Brain microvascular endothelial cell (primary cell): ENCODE data around the gene ST3GAL4.
A peak's percentile ranks its signal among the peaks of the same experiment; 100 is the strongest.

Experiments used
- DNase-seq: peaks from one replicate; pipeline ENCODE4 v3.0.0-alpha.2; 2020
- H3K27ac ChIP-seq: fragments of 250-450 bp; sonication (Bioruptor Pico); 2 replicates; pipeline ENCODE4 v1.5.1; 2020; ENCODE audit warnings: mild to moderate bottlenecking, moderate library complexity
- H3K27me3 ChIP-seq: fragments of 250-450 bp; sonication (Bioruptor Pico); replicated peaks from 2 replicates; pipeline ENCODE4 v1.5.1; 2020; ENCODE audit warnings: mild to moderate bottlenecking
- H3K36me3 ChIP-seq: fragments of 250-450 bp; sonication (Bioruptor Pico); replicated peaks from 2 replicates; pipeline ENCODE4 v1.5.1; 2020; ENCODE audit warnings: mild to moderate bottlenecking
- H3K4me3 ChIP-seq: 2 replicates; pipeline ENCODE4 v1.5.1; 2011; ENCODE audit warnings: low read depth, mild to moderate bottlenecking, control low read depth, low read length, moderate library complexity
- in situ Hi-C: cut with HindIII; loops from 2 replicates; pipeline ENCODE4 v1.10.0; 2017; ENCODE audit warnings: low sequenced_read_pairs, low pct_ligation_motif_present
- TF ChIP-seq, protein P1 (sequence below): IDR thresholded peaks from 2 replicates; pipeline ENCODE4 v1.5.1; 2011; ENCODE audit warnings: low read depth, mild to moderate bottlenecking, moderate library complexity, low read length, control low read depth, inconsistent platforms; ENCODE audit errors: missing control alignments

The ST3GAL4 gene

DNA sequence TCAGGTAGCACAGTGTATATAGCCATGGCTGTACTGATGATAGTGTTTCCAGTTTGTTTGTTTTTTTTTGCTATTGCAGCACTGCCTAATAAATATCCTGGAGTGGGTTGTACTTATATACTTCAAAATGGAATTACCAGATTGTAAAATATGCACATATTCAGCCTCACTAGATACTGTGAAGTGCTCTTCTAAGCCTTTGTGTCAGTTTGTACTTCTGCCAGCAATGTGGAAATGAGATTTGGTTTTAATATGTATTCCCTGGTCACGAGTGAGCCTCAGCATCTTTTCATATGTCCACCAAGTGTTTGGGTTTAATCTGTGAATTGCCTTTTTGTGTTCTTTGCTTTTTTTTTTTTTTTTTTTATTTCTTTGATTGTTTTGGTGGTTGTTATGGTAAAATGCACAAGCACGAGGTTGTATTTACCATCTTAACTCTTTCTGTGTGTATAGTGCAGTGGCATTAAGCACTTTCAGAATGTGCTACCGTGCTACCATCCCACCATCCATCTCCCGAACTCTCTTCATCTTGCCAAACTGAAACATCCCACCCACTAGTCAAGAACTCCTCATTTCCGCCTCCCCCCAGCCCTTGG is 34.9 kb downstream of the ST3GAL4 start:
- Histone ChIP-seq H3K4me3 (no peak overlapping the region), H3K27me3 (no peaks in the 10 kb centered on the region), H3K27ac (no peak overlapping the region), H3K36me3 (no peaks in the 10 kb centered on the region)
- in situ Hi-C loops = no loop called here
- TF ChIP-seq, protein P1, sequence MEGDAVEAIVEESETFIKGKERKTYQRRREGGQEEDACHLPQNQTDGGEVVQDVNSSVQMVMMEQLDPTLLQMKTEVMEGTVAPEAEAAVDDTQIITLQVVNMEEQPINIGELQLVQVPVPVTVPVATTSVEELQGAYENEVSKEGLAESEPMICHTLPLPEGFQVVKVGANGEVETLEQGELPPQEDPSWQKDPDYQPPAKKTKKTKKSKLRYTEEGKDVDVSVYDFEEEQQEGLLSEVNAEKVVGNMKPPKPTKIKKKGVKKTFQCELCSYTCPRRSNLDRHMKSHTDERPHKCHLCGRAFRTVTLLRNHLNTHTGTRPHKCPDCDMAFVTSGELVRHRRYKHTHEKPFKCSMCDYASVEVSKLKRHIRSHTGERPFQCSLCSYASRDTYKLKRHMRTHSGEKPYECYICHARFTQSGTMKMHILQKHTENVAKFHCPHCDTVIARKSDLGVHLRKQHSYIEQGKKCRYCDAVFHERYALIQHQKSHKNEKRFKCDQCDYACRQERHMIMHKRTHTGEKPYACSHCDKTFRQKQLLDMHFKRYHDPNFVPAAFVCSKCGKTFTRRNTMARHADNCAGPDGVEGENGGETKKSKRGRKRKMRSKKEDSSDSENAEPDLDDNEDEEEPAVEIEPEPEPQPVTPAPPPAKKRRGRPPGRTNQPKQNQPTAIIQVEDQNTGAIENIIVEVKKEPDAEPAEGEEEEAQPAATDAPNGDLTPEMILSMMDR = no peak
- DNase-seq = no peak

DNA sequence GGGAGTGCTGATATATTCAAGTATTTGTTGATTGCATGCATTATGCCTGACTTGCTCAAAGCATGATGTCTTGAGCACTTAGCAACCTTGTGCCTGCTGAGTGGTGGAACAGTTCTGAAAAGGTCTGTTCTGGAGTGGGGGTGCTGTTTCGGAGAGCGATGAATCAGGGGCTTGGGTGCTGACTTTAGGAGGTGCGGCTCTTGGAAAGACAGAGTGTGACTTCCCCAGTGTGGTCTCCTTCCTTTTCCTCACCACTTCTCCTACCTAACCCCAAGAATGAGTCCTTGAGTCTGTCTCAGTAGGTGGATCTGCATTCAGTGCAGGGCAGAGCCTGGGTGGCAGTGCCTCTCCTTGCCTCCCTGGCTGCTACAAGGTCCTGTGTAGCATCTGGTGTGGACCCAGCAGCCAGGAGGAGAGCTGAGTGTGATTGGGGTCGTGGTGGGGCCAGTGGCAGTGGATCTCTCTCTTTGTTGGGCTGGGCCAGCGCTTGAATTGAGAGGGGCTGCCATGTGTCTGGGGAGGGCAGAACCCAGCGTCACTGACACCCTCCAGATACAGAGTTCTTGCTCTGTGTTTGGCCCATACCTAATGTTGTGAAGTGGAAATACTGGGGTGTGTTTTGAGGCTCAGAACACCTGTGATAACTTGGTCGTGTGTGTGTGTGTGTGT is 35.9 kb downstream of the ST3GAL4 start:
- in situ Hi-C loops = no loop called here
- DNase-seq = no peak
- H3K27ac ChIP-seq = no peak overlapping the region

DNA sequence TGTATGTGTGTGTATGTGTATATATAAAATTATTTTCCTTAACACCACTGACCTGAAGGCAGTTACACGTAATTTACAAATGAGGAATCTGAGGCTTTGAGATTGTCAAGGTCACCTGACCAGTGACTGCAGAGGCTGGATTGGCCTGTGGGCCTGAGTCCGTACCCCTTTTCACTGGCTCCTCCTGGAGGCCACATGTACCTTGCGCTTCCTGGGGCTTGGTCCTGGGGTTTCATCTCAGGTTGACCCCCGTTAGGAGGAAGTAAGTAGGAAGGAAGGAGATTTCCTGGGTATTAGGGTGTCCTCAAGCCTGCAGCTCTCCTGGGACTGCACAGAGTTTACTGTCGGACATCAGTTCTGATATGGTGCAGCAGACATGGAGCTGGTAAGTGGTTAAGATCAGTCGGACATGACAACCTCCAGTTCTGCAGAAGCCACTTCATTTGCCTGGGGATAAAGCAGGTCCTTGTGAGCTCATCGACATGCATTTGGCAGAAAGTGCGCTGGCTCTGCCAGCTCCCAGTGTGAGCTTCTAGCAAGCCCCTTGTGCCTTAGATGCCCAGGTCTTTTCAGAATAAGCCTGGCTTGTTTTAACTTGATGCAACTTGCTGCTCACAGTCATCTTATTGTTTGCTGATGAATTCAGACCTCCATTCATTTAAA is 36.6 kb downstream of the ST3GAL4 start:
- Histone ChIP-seq H3K27me3 (no peaks in the 10 kb centered on the region), H3K4me3 (no peak overlapping the region), H3K27ac (no peak overlapping the region), H3K36me3 (no peaks in the 10 kb centered on the region)
- no peak for DNase-seq
- TF ChIP-seq, protein P1 = peak; percentile 26
- in situ Hi-C loops = no loop called here

More for the DNA sequence above, 35.9 kb downstream of the ST3GAL4 start:
- Histone ChIP-seq H3K4me3 (no peak overlapping the region), H3K27me3 (no peaks in the 10 kb centered on the region), H3K36me3 (no peaks in the 10 kb centered on the region)
- TF ChIP-seq, protein P1 = no peak

DNA sequence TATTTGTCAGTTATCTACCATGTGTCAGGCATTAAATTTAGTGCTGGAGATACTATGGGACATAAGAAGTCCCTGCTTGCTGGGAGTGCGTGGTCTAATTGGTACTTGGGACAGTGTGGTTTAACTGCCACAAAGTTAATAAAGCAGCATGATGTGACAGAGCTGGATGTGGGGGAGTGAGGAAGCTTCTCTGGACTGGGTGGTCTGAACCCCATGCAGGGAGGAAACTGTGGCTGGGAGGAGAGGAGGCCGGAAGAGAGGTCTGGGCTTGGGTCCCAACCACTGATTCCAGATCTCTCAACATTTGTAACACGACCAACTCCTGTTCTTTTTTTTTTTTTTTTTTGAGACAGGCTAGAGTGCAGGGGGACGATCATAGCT is 37.1 kb downstream of the ST3GAL4 start:
- Histone ChIP-seq H3K27ac (no peak overlapping the region), H3K4me3 (no peak overlapping the region), H3K36me3 (no peaks in the 10 kb centered on the region), H3K27me3 (no peaks in the 10 kb centered on the region)
- in situ Hi-C loops = no loop called here
- no peak for DNase-seq
- TF ChIP-seq, protein P1 = no peak

DNA sequence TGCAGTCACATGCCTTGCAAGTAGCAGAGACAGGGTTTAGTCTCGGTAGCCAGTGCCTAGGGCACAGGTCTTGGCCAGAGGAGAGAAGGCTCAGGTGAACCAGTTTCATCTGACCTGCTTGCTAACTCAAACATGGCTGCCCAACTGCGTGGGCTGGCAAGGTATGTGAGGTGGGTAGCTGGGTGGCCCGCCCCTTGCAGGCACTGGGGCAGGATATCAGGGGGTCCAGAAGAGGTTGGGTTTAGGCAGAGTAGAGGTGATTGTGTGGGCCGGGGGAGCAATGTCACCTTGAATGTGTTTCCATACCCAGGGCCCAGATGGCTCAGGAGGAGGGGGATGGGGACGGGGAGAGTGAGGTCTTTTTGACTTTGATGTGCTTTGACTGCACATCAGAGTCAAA is 37.7 kb downstream of the ST3GAL4 start:
- H3K27ac ChIP-seq = no peak overlapping the region
- H3K4me3 ChIP-seq = no peak overlapping the region
- TF ChIP-seq, protein P1 = no peak
- no peaks in the 10 kb centered on the region for H3K27me3 ChIP-seq
- no peaks in the 10 kb centered on the region for H3K36me3 ChIP-seq
- DNase-seq = no peak
- in situ Hi-C loops = no loop called here
